HG02642 (cell line): ENCODE results near the gene ABL1.
"Not testable (repeated sequence)": the region's sequence is repeated elsewhere in the genome, so short reads cannot be mapped to it uniquely, and the experiment has no call there.

Source experiments
- ATAC-seq: cut with Tn5 transposase; IDR thresholded peaks from one replicate; pipeline ENCODE4 v1.9.1; 2021; ENCODE audit warnings: mild to moderate bottlenecking; ENCODE audit not compliant: unreplicated experiment, poor library complexity

ABL1 gene

GRCh38 chr9:130847306-130848217 lies 12.5 kb downstream of the ABL1 start:
- ATAC-seq: no peak

GRCh38 chr9:130848514-130848913 lies 13.5 kb downstream of the ABL1 start:
- not testable (repeated sequence) for ATAC-seq

GRCh38 chr9:130849356-130849755 lies 14.3 kb downstream of the ABL1 start:
- no peak for ATAC-seq

GRCh38 chr9:130852801-130853200 lies 17.7 kb downstream of the ABL1 start:
- ATAC-seq: no peak

GRCh38 chr9:130854092-130854491 lies 19.0 kb downstream of the ABL1 start:
- no peak for ATAC-seq

GRCh38 chr9:130854835-130855234 lies 19.8 kb downstream of the ABL1 start:
- no peak for ATAC-seq

- no peak for ATAC-seq
Measured at GRCh38 chr9:130856474-130856873, 21.4 kb downstream of the ABL1 start.

GRCh38 chr9:130857864-130858738 lies 23.0 kb downstream of the ABL1 start:
- ATAC-seq: no peak

GRCh38 chr9:130858739-130859705 lies 24.0 kb downstream of the ABL1 start:
- ATAC-seq: no peak

- ATAC-seq: no peak
Measured at GRCh38 chr9:130860458-130861316, 25.6 kb downstream of the ABL1 start.

GRCh38 chr9:130861372-130862180 lies 26.5 kb downstream of the ABL1 start:
- no peak for ATAC-seq

GRCh38 chr9:130862217-130862616 lies 27.2 kb downstream of the ABL1 start:
- no peak for ATAC-seq

- ATAC-seq: no peak
Measured at GRCh38 chr9:130862747-130863146, 27.7 kb downstream of the ABL1 start.

GRCh38 chr9:130864541-130864940 lies 29.5 kb downstream of the ABL1 start:
- no peak for ATAC-seq

- no peak for ATAC-seq
Measured at GRCh38 chr9:130865921-130866320, 30.9 kb downstream of the ABL1 start.

- ATAC-seq: no peak
Measured at GRCh38 chr9:130866474-130866965, 31.5 kb downstream of the ABL1 start.

GRCh38 chr9:130867556-130867955 lies 32.5 kb downstream of the ABL1 start:
- ATAC-seq: no peak

- ATAC-seq: no peak
Measured at GRCh38 chr9:130868230-130868629, 33.2 kb downstream of the ABL1 start.
